IMR-90 (cell line): ENCODE data around the gene MSANTD7. TPM values are rescaled to one million over a fixed set of nuclear protein-coding genes. Genes with fewer than 3 reads are reported as not detected.

ENCODE experiments used
- ATAC-seq: fragments of 200-7000 bp; cut with Tn5 transposase; 2 replicates; pipeline ENCODE4 v1.9.1; 2020; ENCODE audit warnings: low read depth, mild to moderate bottlenecking, moderate library complexity
- BruUV-seq: library from RNA; stranded (reverse); fragments of 400-500 nt; replicated peaks from 2 replicates; lab custom pipeline; 2021; lab: Mats Ljungman, UMichigan
- CTCF ChIA-PET: fragments of 300-600 bp; formaldehyde crosslinking; extraction: SDS; loops from one replicate; lab custom pipeline; 2021; ENCODE audit warnings: antibody characterized with exemption; lab: Yijun Ruan, JAX
- POLR2A ChIA-PET: fragments of 300-600 bp; sonication (Branson Sonifier 250); formaldehyde crosslinking; loops from one replicate; lab custom pipeline; 2022; ENCODE audit warnings: antibody characterized with exemption; ENCODE audit not compliant: unreplicated experiment; lab: Charles Lee
- DNase-seq: peaks from one replicate; pipeline ENCODE4 v3.0.0; 2013
- H2AFZ ChIP-seq: replicated peaks from 2 replicates; pipeline ENCODE3; 2013; ENCODE audit warnings: low read length, mild to moderate bottlenecking; ENCODE audit not compliant: poor library complexity
- H2AK5ac ChIP-seq: 2 replicates; pipeline ENCODE4 v1.6.1; 2013; ENCODE audit warnings: low read depth, low read length, inconsistent platforms
- H2AK9ac ChIP-seq: replicated peaks from 2 replicates; pipeline ENCODE3; 2013; ENCODE audit warnings: mild to moderate bottlenecking, low read depth, low read length, moderate library complexity; ENCODE audit not compliant: poor library complexity
- H2BK120ac ChIP-seq: 2 replicates; pipeline ENCODE4 v1.6.1; 2013; ENCODE audit warnings: low read depth, low read length, inconsistent platforms
- H2BK15ac ChIP-seq: 3 replicates; pipeline ENCODE4 v1.6.1; 2013; ENCODE audit warnings: low read depth, low read length, inconsistent platforms
- H2BK20ac ChIP-seq: 2 replicates; pipeline ENCODE4 v1.6.1; 2013; ENCODE audit warnings: low read depth, mild to moderate bottlenecking, inconsistent platforms, low read length, moderate library complexity
- H2BK5ac ChIP-seq: 2 replicates; pipeline ENCODE4 v1.6.1; 2013; ENCODE audit warnings: mild to moderate bottlenecking, low read depth, low read length, inconsistent platforms; ENCODE audit not compliant: poor library complexity, severe bottlenecking
- H3K14ac ChIP-seq: replicated peaks from 2 replicates; pipeline ENCODE4 v1.6.1; 2013; ENCODE audit warnings: low read depth, low read length, inconsistent platforms
- H3K18ac ChIP-seq: 2 replicates; pipeline ENCODE4 v1.6.1; 2013; ENCODE audit warnings: low read depth, low read length, control low read depth
- H3K23ac ChIP-seq: 2 replicates; pipeline ENCODE4 v1.6.1; 2013; ENCODE audit warnings: low read depth, low read length, inconsistent platforms
- H3K27ac ChIP-seq: 2 replicates; pipeline ENCODE4 v1.5.1; 2013; ENCODE audit warnings: mild to moderate bottlenecking, control low read depth, low read length; ENCODE audit not compliant: insufficient read depth
- H3K27me3 ChIP-seq: 2 replicates; pipeline ENCODE4 v1.6.1; 2013; ENCODE audit warnings: low read length; ENCODE audit not compliant: control insufficient read depth, insufficient read depth
- H3K36me3 ChIP-seq: 2 replicates; pipeline ENCODE4 v1.6.1; 2013; ENCODE audit warnings: low read length, mixed read lengths; ENCODE audit not compliant: control insufficient read depth, insufficient read depth
- H3K4ac ChIP-seq: 2 replicates; pipeline ENCODE4 v1.6.1; 2013; ENCODE audit warnings: low read depth, low read length, inconsistent platforms
- H3K4me1 ChIP-seq: 2 replicates; pipeline ENCODE4 v1.6.1; 2013; ENCODE audit warnings: low read length, mixed read lengths; ENCODE audit not compliant: control insufficient read depth, insufficient read depth
- H3K4me2 ChIP-seq: 2 replicates; pipeline ENCODE4 v1.6.1; 2013; ENCODE audit warnings: low read depth, mild to moderate bottlenecking, control low read depth, low read length, moderate library complexity
- H3K4me3 ChIP-seq: 2 replicates; pipeline ENCODE4 v1.5.1; 2013; ENCODE audit warnings: low read depth, mild to moderate bottlenecking, control low read depth, low read length, moderate library complexity; ENCODE audit not compliant: insufficient read depth
- H3K56ac ChIP-seq: 2 replicates; pipeline ENCODE4 v1.6.1; 2013; ENCODE audit warnings: low read length, inconsistent platforms; ENCODE audit not compliant: insufficient read depth; ENCODE audit errors: extremely low read depth
- H3K79me1 ChIP-seq, 2 experiments: 2 replicates each; pipeline ENCODE4 v1.6.1; 2013; ENCODE audit warnings: low read length in 2 of 2, inconsistent platforms in 1 of 2, low read depth in 1 of 2
- H3K9ac ChIP-seq: 2 replicates; pipeline ENCODE4 v1.6.1; 2013; ENCODE audit warnings: low read depth, low read length, control low read depth
- H3K9me1 ChIP-seq: 2 replicates; pipeline ENCODE4 v1.6.1; 2013; ENCODE audit warnings: low read length, inconsistent platforms; ENCODE audit not compliant: insufficient read depth
- H3K9me3 ChIP-seq: 2 replicates; pipeline ENCODE4 v1.6.1; 2013; ENCODE audit warnings: low read length; ENCODE audit not compliant: control insufficient read depth, insufficient read depth
- H4K20me1 ChIP-seq: 2 replicates; pipeline ENCODE4 v1.6.1; 2013; ENCODE audit warnings: low read length, inconsistent platforms; ENCODE audit not compliant: insufficient read depth
- H4K5ac ChIP-seq: 2 replicates; pipeline ENCODE4 v1.6.1; 2013; ENCODE audit warnings: mild to moderate bottlenecking, low read depth, low read length, control low read depth
- H4K8ac ChIP-seq, 2 experiments: 2 replicates each; pipeline ENCODE4 v1.6.1; 2013; ENCODE audit warnings: low read depth in 2 of 2, low read length in 2 of 2, control low read depth in 1 of 2, inconsistent platforms in 1 of 2
- H4K91ac ChIP-seq: 2 replicates; pipeline ENCODE4 v1.6.1; 2013; ENCODE audit warnings: low read depth, low read length, inconsistent platforms; ENCODE audit not compliant: insufficient read depth
- CEBPB ChIP-seq: IDR thresholded peaks from 2 replicates; pipeline ENCODE4 v1.6.1; 2012; ENCODE audit warnings: low read depth, low read length, improper control_type of control experiment
- CHD1 ChIP-seq: IDR thresholded peaks from 2 replicates; pipeline ENCODE4 v1.6.1; 2012; ENCODE audit warnings: low read depth, low read length, improper control_type of control experiment
- CTCF ChIP-seq: conservative IDR thresholded peaks from 2 replicates; pipeline ENCODE4 v1.5.1; 2012; ENCODE audit warnings: mild to moderate bottlenecking, low read depth, low read length, improper control_type of control experiment
- ELK1 ChIP-seq: fragments of 150-350 bp; IDR thresholded peaks from 2 replicates; pipeline ENCODE4 v1.6.1; 2016; ENCODE audit warnings: low read depth, mild to moderate bottlenecking, low read length, moderate library complexity, borderline replicate concordance
- FOS ChIP-seq: fragments of 150-350 bp; IDR thresholded peaks from 2 replicates; pipeline ENCODE4 v1.6.1; 2016; ENCODE audit warnings: low read depth, low read length
- MAFK ChIP-seq: IDR thresholded peaks from 2 replicates; pipeline ENCODE4 v1.6.1; 2012; ENCODE audit warnings: low read depth, low read length, improper control_type of control experiment
- MAZ ChIP-seq: IDR thresholded peaks from 2 replicates; pipeline ENCODE4 v1.6.1; 2012; ENCODE audit warnings: low read depth, mild to moderate bottlenecking, low read length, improper control_type of control experiment, moderate library complexity, borderline replicate concordance
- MXI1 ChIP-seq: IDR thresholded peaks from 2 replicates; pipeline ENCODE4 v1.6.1; 2012; ENCODE audit warnings: low read depth, mild to moderate bottlenecking, low read length, moderate library complexity, borderline replicate concordance
- NFE2L2 ChIP-seq: fragments of 150-350 bp; IDR thresholded peaks from 2 replicates; pipeline ENCODE4 v1.6.1; 2016; ENCODE audit warnings: low read depth, mild to moderate bottlenecking, low read length
- POLR2A ChIP-seq: IDR thresholded peaks from 2 replicates; pipeline ENCODE4 v1.6.1; 2012; ENCODE audit warnings: mild to moderate bottlenecking, low read depth, low read length
- RAD21 ChIP-seq: IDR thresholded peaks from 2 replicates; pipeline ENCODE4 v1.6.1; 2012; ENCODE audit warnings: low read length, improper control_type of control experiment
- RCOR1 ChIP-seq: IDR thresholded peaks from 2 replicates; pipeline ENCODE4 v1.6.1; 2012; ENCODE audit warnings: mild to moderate bottlenecking, low read length, improper control_type of control experiment; ENCODE audit not compliant: insufficient replicate concordance
- RFX5 ChIP-seq: IDR thresholded peaks from 2 replicates; pipeline ENCODE4 v1.8.0; 2012; ENCODE audit warnings: low read depth, mild to moderate bottlenecking, low read length, moderate library complexity
- SMC3 ChIP-seq: fragments of 150-350 bp; IDR thresholded peaks from 2 replicates; pipeline ENCODE4 v1.6.1; 2016; ENCODE audit warnings: low read depth, mild to moderate bottlenecking, antibody characterized with exemption, low read length, moderate library complexity
- USF2 ChIP-seq: fragments of 150-350 bp; IDR thresholded peaks from 2 replicates; pipeline ENCODE4 v1.6.1; 2017; ENCODE audit warnings: mild to moderate bottlenecking, antibody characterized with exemption, low read length, low read depth
- WGBS, 2 experiments: methylation state at CpG; one replicate each; pipeline versions ENCODE4 v1.1.5 to v1.1.7; 2013; ENCODE audit warnings: missing lambda C conversion rate in 2 of 2; ENCODE audit not compliant: insufficient read length in 1 of 2; ENCODE audit errors: extremely low coverage in 2 of 2; 5-methylcytosine and 5-hydroxymethylcytosine counted together
- dilution Hi-C: fragments of 300-500 bp; cut with HindIII; formaldehyde crosslinking; loops from one replicate; pipeline ENCODE4 v1.14.3; 2018; ENCODE audit warnings: low sequenced_read_pairs; ENCODE audit not compliant: unreplicated experiment
- in situ Hi-C: fragments of 300-500 bp; cut with MboI; formaldehyde crosslinking; loops from 3 replicates; pipeline ENCODE4 v1.14.3; 2019; ENCODE audit warnings: low sequenced_read_pairs, inconsistent platforms, mixed read lengths
- intact Hi-C: fragments of 100-400 bp; cut with micrococcal nuclease; formaldehyde crosslinking; loops from 2 replicates; pipeline ENCODE4 v1.10.0; 2022
- polyA plus RNA-seq, 3 experiments: library from polyadenylated mRNA; depleted of rRNA; stranded (reverse); fragments of >200 nt; gene quantifications; 2 replicates each; pipeline ENCODE4 v1.2.3, GENCODE V29; 2012; ENCODE audit warnings: low replicate concordance in 1 of 3
- total RNA-seq: library from RNA; depleted of rRNA; stranded (reverse); fragments of >200 nt; gene quantifications from 2 replicates; pipeline ENCODE4 v1.2.3, GENCODE V29; 2012

The MSANTD7 gene
- total and polyA plus RNA-seq, 2 of the 4 experiments (the other 2 are of a cell fraction): 4.7 to 16.0 TPM

- Histone ChIP-seq H3K9me1 (no peaks in the 10 kb centered on the region; the same call in none of the 2 replicates), H4K20me1 (peaks cover 6% of the 10 kb centered on the region; the same call in 1 of the 2 replicates), H3K4me3 (no peak overlapping the region), H4K91ac (no peak overlapping the region), H4K8ac (no peak overlapping the region), H2BK120ac (no peak overlapping the region), H3K9me3 (no peaks in the 10 kb centered on the region), H3K79me1 (peaks cover 44 to 63% of the 10 kb centered on the region in 2 experiments), H2AFZ (no peak overlapping the region), H3K36me3 (no peaks in the 10 kb centered on the region; the same call in 1 of the 2 replicates), H2BK5ac (no peak overlapping the region), H3K4me1 (peaks cover 5% of the 10 kb centered on the region; the same call in 1 of the 2 replicates), H3K23ac (no peak overlapping the region), H3K4me2 (no peak overlapping the region), H3K14ac (no peak overlapping the region), H3K4ac (no peak overlapping the region), H3K18ac (no peak overlapping the region), H2AK9ac (no peak overlapping the region), H2BK20ac (no peak overlapping the region), H2AK5ac (no peak overlapping the region), H3K56ac (no peak overlapping the region), H2BK15ac (no peak overlapping the region), H3K9ac (no peak overlapping the region), H3K27ac (no peak overlapping the region), H4K5ac (no peak overlapping the region), H3K27me3 (no peaks in the 10 kb centered on the region)
- CTCF ChIA-PET: no interaction called here
- ATAC-seq (no peak), DNase-seq (no peak)
- no TSS peak for BruUV-seq
- in situ Hi-C loops: no loop called here
- intact Hi-C loops: no loop called here
- no CpG with 5 or more reads among the region's 3 CpGs for whole genome bisulfite sequencing, 2 experiments
- dilution Hi-C loops: no loop called here
- POLR2A ChIA-PET: no interaction called here
- TF ChIP-seq MAZ (no peak), CEBPB (no peak), SMC3 (no peak), CTCF (no peak), RAD21 (no peak), MXI1 (no peak), NFE2L2 (no peak), USF2 (no peak), MAFK (no peak), RFX5 (no peak), RCOR1 (no peak), ELK1 (no peak), FOS (no peak), CHD1 (no peak), POLR2A (no peak)
These were observed 46.0 kb downstream of the MSANTD7 start for GRCh38 chr10:14884082-14884481.
